NCI-H1092 treated with DMSO at 0.1 percent for 48 hours (cell line): Measurements from ENCODE around the gene SLC27A5.
"Not testable (repeated sequence)": the region's sequence is repeated elsewhere in the genome, so short reads cannot be mapped to it uniquely, and the experiment has no call there.

Experiments used
- DNase-seq: peaks from one replicate; lab custom pipeline; 2025; lab: John Stamatoyannopoulos, UW

The SLC27A5 gene

GRCh38 chr19:58550362-58551122 is 38.8 kb upstream of the SLC27A5 start:
- DNase-seq = no peak

- DNase-seq = no peak
Observed at GRCh38 chr19:58549664-58550361, 38.0 kb upstream of the SLC27A5 start.

GRCh38 chr19:58548859-58549663 is 37.3 kb upstream of the SLC27A5 start:
- no peak for DNase-seq

GRCh38 chr19:58547323-58548312 is 35.8 kb upstream of the SLC27A5 start:
- DNase-seq = no peak

GRCh38 chr19:58546019-58546530 is 34.3 kb upstream of the SLC27A5 start:
- no peak for DNase-seq

GRCh38 chr19:58545286-58546018 is 33.7 kb upstream of the SLC27A5 start:
- no peak for DNase-seq

- DNase-seq = no peak
Observed at GRCh38 chr19:58544591-58545285, 32.9 kb upstream of the SLC27A5 start.

GRCh38 chr19:58543826-58544590 is 32.2 kb upstream of the SLC27A5 start, which contains the start of gene TRIM28:
TRIM28 (plus strand) TSS chr19:58544064; CDS start chr19:58544758, 694 bp downstream.
- DNase-seq = no peak

GRCh38 chr19:58542641-58543372 is 31.0 kb upstream of the SLC27A5 start:
- DNase-seq = not testable (repeated sequence)

- DNase-seq = not testable (repeated sequence)
Observed at GRCh38 chr19:58539169-58539559, 27.4 kb upstream of the SLC27A5 start.

- DNase-seq = no peak
Observed at GRCh38 chr19:58538257-58539168, 26.7 kb upstream of the SLC27A5 start.

GRCh38 chr19:58536852-58537798 is 25.3 kb upstream of the SLC27A5 start:
- DNase-seq = no peak

- no peak for DNase-seq
Observed at GRCh38 chr19:58535857-58536256, 24.1 kb upstream of the SLC27A5 start.

- DNase-seq = no peak
Observed at GRCh38 chr19:58531034-58531840, 19.4 kb upstream of the SLC27A5 start.

- no peak for DNase-seq
Observed at GRCh38 chr19:58529405-58529804, 17.6 kb upstream of the SLC27A5 start.
